Measurements from ENCODE around the gene TTC27. TPM values are rescaled to one million over a fixed set of nuclear protein-coding genes. Genes with fewer than 3 reads are reported as not detected.

TTC27 gene
- total RNA-seq, 6 experiments from 2014 or later, result 6.8 to 9.5 (median 7.3) TPM

DNA sequence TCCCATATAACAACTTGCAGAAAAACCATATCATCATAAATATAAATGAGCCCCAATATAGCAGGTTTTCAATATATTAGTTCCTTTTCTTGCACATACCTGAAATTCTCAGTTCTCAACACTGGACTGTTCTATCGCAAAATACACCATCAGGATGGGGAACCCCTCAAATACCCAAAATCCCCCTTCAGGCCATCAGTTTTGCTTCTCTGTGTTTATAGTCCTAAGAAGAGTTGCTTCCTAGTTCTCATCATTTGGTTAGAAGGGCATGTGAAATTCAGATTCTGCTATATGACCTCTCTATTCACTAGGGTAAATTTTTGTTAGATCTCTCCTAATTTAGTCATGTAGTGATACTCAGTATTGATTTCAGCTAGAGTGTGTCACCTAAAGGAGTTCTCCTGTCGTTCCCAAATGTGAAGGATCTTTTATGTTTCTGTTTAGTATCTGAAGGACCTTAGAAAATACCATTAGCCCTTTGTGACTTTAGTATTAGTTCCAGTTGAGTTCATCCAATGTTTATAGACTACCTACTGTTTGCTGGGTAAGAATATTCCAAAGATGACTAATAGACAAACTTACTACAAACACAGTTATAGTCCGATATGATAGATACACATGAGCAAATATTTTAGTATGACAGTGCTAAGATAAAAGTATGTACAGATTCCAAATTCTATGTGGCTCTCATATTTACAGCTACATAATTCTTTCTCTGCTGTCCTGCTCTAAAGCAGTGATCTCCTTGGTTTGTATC lies 115.8 kb downstream of the TTC27 start:
- Histone ChIP-seq H3K27ac (no peak overlapping the region), H3K36me3 (no peaks in the 10 kb centered on the region), H3K4me1 (no peaks in the 10 kb centered on the region), H3K27me3 (no peaks in the 10 kb centered on the region), H3K4me3 (no peak overlapping the region), H3K9me3 (no peaks in the 10 kb centered on the region)
- TF ChIP-seq POLR2A (IDR thresholded peaks at IDR 0.05), result no peak
- TF ChIP-seq, protein P1, sequence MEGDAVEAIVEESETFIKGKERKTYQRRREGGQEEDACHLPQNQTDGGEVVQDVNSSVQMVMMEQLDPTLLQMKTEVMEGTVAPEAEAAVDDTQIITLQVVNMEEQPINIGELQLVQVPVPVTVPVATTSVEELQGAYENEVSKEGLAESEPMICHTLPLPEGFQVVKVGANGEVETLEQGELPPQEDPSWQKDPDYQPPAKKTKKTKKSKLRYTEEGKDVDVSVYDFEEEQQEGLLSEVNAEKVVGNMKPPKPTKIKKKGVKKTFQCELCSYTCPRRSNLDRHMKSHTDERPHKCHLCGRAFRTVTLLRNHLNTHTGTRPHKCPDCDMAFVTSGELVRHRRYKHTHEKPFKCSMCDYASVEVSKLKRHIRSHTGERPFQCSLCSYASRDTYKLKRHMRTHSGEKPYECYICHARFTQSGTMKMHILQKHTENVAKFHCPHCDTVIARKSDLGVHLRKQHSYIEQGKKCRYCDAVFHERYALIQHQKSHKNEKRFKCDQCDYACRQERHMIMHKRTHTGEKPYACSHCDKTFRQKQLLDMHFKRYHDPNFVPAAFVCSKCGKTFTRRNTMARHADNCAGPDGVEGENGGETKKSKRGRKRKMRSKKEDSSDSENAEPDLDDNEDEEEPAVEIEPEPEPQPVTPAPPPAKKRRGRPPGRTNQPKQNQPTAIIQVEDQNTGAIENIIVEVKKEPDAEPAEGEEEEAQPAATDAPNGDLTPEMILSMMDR (IDR thresholded peaks at IDR 0.05), result no peak
- DNase-seq, result no peak
- ATAC-seq, result no peak
- intact Hi-C loops (cut with DNase I), result no loop called here
- 88% methylated on average over 3 of the region's 3 CpGs for WGBS (ENCODE audit: insufficient coverage, low coverage, low lambda C conversion rate, missing lambda C conversion rate)

DNA sequence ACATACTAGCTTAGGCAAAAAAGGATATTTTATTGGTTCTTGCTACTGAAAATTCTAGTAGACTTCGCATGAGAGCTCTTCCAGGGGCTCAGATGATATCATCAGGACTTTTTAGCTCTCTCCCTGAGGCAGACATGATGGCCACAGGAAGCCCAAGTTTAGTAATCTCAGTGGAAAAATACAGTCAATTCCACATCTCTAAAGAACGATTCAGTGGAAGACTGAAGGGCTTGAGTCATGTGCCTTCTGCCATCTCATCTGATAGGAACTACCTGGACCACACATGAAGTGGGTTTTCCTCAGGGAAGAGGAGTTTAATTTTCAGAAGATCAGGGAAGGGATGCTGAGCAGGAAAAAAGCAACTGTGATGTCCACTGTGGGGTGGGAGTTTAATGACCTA lies 117.3 kb downstream of the TTC27 start:
- no peaks in the 10 kb centered on the region for H3K9me3 ChIP-seq
- intact Hi-C loops (cut with DNase I), result no loop called here
- H3K4me1 ChIP-seq, result no peaks in the 10 kb centered on the region
- TF ChIP-seq, protein P1 (IDR thresholded peaks at IDR 0.05), result no peak
- TF ChIP-seq POLR2A (IDR thresholded peaks at IDR 0.05), result no peak
- H3K27ac ChIP-seq, result no peak overlapping the region
- no peaks in the 10 kb centered on the region for H3K27me3 ChIP-seq
- H3K4me3 ChIP-seq, result no peak overlapping the region
- WGBS (ENCODE audit: insufficient coverage, low coverage, low lambda C conversion rate, missing lambda C conversion rate), result 83% methylated on average over 2 of the region's 2 CpGs
- no peak for DNase-seq
- no peaks in the 10 kb centered on the region for H3K36me3 ChIP-seq
- ATAC-seq, result no peak

DNA sequence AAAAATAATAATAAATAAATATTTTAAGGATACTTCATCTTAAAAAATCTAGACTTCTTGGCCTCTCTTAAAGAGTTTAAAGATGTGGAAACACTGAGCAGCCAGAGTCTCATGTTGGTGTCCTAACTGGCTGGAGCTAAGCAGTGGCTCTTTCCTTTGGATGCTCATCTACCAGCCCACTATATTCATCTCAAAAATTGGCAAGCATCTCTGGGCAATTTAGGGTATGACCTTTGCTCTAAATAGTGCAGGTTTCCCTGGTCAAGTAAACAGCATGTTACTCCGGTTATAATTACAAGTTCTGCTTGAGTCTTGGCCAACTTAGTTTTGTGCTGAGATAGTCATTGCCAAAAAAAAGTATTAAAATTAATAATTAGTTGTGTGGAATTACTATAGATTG lies 117.8 kb downstream of the TTC27 start:
- Histone ChIP-seq H3K4me1 (no peaks in the 10 kb centered on the region), H3K27me3 (no peaks in the 10 kb centered on the region), H3K9me3 (no peaks in the 10 kb centered on the region), H3K4me3 (no peak overlapping the region), H3K27ac (no peak overlapping the region), H3K36me3 (no peaks in the 10 kb centered on the region)
- ATAC-seq, result peak; percentile 25 to 80 (median 38)
- WGBS (ENCODE audit: insufficient coverage, low coverage, low lambda C conversion rate, missing lambda C conversion rate), result 35% methylated on average over 1 of the region's 1 CpG
- intact Hi-C loops (cut with DNase I), result no loop called here
- TF ChIP-seq, protein P1 (IDR thresholded peaks at IDR 0.05), result no peak
- no peak for TF ChIP-seq POLR2A (IDR thresholded peaks at IDR 0.05)
- no peak for DNase-seq

DNA sequence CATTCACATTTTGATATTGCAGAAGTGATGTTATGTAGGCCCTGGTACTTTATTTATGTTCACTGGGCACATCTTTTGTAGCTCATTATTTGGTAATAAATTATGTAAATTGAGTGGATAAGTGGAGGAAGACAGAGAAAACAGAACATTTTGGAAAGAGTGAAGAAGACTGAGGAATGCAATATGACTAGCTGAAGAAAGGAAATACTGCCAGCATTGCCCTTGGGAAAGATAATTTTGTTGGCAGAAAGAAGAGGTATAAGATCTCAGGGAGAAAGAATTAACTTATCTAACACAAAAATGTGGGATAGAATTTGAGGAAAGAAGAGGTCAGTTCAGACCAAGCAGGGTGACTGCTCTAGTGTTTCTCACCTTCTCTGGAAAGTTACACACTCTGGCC lies 118.8 kb downstream of the TTC27 start:
- intact Hi-C loops (cut with DNase I), result no loop called here
- Histone ChIP-seq H3K9me3 (no peaks in the 10 kb centered on the region), H3K4me1 (no peaks in the 10 kb centered on the region), H3K36me3 (no peaks in the 10 kb centered on the region), H3K27me3 (no peaks in the 10 kb centered on the region), H3K4me3 (no peak overlapping the region), H3K27ac (no peak overlapping the region)
- ATAC-seq (no peak), DNase-seq (no peak)
- TF ChIP-seq, protein P1 (IDR thresholded peaks at IDR 0.05), result no peak
- no peak for TF ChIP-seq POLR2A (IDR thresholded peaks at IDR 0.05)

Data from right lobe of liver (tissue), 6 donors.